ENCODE results near the gene SLC22A17. TPM values are rescaled to one million over a fixed set of nuclear protein-coding genes. Genes with fewer than 3 reads are reported as not detected.
A peak's percentile ranks its signal among the peaks of the same experiment; 100 is the strongest.

SLC22A17 gene
- total and polyA plus RNA-seq, 2 of the 13 experiments (the other 11 are each of a cell fraction or from before 2014, with no cell fraction given) = 0.95 to 1.1 TPM

- TF ChIP-seq POLR2AphosphoS5 (IDR thresholded peaks at IDR 0.05; ENCODE audit: low read depth, low read length) (peak; percentile 76), MATR3 (CRISPR knock-in tag; IDR thresholded peaks at IDR 0.05) (peak; percentile 81; the same call in 1 of the 2 replicates), ZNF34 (CRISPR knock-in tag; IDR thresholded peaks at IDR 0.05; ENCODE audit: borderline replicate concordance) (peak; percentile 84; the same call in 1 of the 2 replicates), NFE2L2 (IDR thresholded peaks at IDR 0.05; ENCODE audit: low read length) (no peak), SNAPC5 (CRISPR knock-in tag; IDR thresholded peaks at IDR 0.05; ENCODE audit: borderline replicate concordance) (peak; percentile 94; the same call in 1 of the 2 replicates), RXRA (CRISPR knock-in tag; IDR thresholded peaks at IDR 0.05) (peak; percentile 83), XBP1 (CRISPR knock-in tag; IDR thresholded peaks at IDR 0.05) (peak; percentile 93), YEATS4 (CRISPR knock-in tag; IDR thresholded peaks at IDR 0.05; ENCODE audit: borderline replicate concordance) (no peak; the same call in 1 of the 2 replicates), REL (CRISPR knock-in tag; conservative IDR thresholded peaks at IDR 0.05) (no peak), ZSCAN31 (CRISPR knock-in tag; IDR thresholded peaks at IDR 0.05; ENCODE audit: low read depth) (peak; percentile 87), ZNF7 (CRISPR knock-in tag; IDR thresholded peaks at IDR 0.05) (peak; percentile 56; the same call in 1 of the 2 replicates), YY1 (IDR thresholded peaks at IDR 0.05; ENCODE audit: insufficient read depth, insufficient replicate concordance, low read depth, low read length) (peak; percentile 90), LBX2 (CRISPR knock-in tag; IDR thresholded peaks at IDR 0.05; ENCODE audit: borderline replicate concordance) (peak; percentile 96; the same call in 1 of the 2 replicates), MTF2 (CRISPR knock-in tag; IDR thresholded peaks at IDR 0.05; ENCODE audit: borderline replicate concordance) (no peak), GLMP (CRISPR knock-in tag; IDR thresholded peaks at IDR 0.05; ENCODE audit: borderline replicate concordance) (no peak), ZBTB7B (CRISPR knock-in tag; IDR thresholded peaks at IDR 0.05) (peak; percentile 63; the same call in 1 of the 2 replicates), HNRNPLL (IDR thresholded peaks at IDR 0.05; ENCODE audit: low read depth, low read length, poor library complexity, severe bottlenecking) (peak; percentile 89), ATF7 (IDR thresholded peaks at IDR 0.05) (no peak), ATF7 (CRISPR knock-in tag; IDR thresholded peaks at IDR 0.05) (no peak; the same call in 1 of the 2 replicates), U2AF2 (IDR thresholded peaks at IDR 0.05; ENCODE audit: low read depth, low read length) (0 out of 2 replicates have a peak, but pooled peaks have one; percentile 92), HNRNPL (IDR thresholded peaks at IDR 0.05; ENCODE audit: low read depth, low read length) (peak; percentile 60; the same call in 1 of the 2 replicates), SP140L (CRISPR knock-in tag; IDR thresholded peaks at IDR 0.05; ENCODE audit: borderline replicate concordance) (peak; percentile 78), HNF1A (IDR thresholded peaks at IDR 0.05; ENCODE audit: low read depth) (peak; percentile 50; the same call in 1 of the 2 replicates), HNF1A (CRISPR knock-in tag; IDR thresholded peaks at IDR 0.05; ENCODE audit: borderline replicate concordance) (no peak)
These were observed 51.3 kb downstream of the SLC22A17 start (continued) for GRCh38 chr14:23301288-23301968.
